Muscle layer of duodenum (tissue), 2 donors: ENCODE measurements around the gene ZBED6.
A peak's percentile ranks its signal among the peaks of the same experiment; 100 is the strongest.

Source experiments
- H3K27ac ChIP-seq: one replicate; pipeline ENCODE4 v1.7.0; 2013; ENCODE audit warnings: mild to moderate bottlenecking, low read length
- H3K27me3 ChIP-seq: one replicate; pipeline ENCODE4 v1.7.0; 2013; ENCODE audit warnings: low read depth, mild to moderate bottlenecking, control low read depth, low read length
- H3K36me3 ChIP-seq, 2 donors: one replicate each; pipeline ENCODE4 v1.7.0; 2013; ENCODE audit warnings: low read length in 2 of 2, control low read depth in 1 of 2, mild to moderate bottlenecking in 1 of 2; ENCODE audit not compliant: insufficient read depth in 2 of 2, control insufficient read depth in 1 of 2
- H3K4me1 ChIP-seq, 2 donors: one replicate each; pipeline ENCODE4 v1.7.0; 2013; ENCODE audit warnings: low read length in 2 of 2, mild to moderate bottlenecking in 2 of 2, control low read depth in 1 of 2, moderate library complexity in 1 of 2; ENCODE audit not compliant: insufficient read depth in 2 of 2, control insufficient read depth in 1 of 2
- H3K4me3 ChIP-seq, 2 donors: one replicate each; pipeline ENCODE4 v1.7.0; 2013; ENCODE audit warnings: low read length in 2 of 2, low read depth in 1 of 2, mild to moderate bottlenecking in 1 of 2
- H3K9me3 ChIP-seq, 2 donors: one replicate each; pipeline ENCODE4 v1.7.0; 2013; ENCODE audit warnings: low read length in 2 of 2, control low read depth in 1 of 2, mild to moderate bottlenecking in 1 of 2; ENCODE audit not compliant: control insufficient read depth in 1 of 2
- donor health status: healthy.

ZBED6 gene

DNA sequence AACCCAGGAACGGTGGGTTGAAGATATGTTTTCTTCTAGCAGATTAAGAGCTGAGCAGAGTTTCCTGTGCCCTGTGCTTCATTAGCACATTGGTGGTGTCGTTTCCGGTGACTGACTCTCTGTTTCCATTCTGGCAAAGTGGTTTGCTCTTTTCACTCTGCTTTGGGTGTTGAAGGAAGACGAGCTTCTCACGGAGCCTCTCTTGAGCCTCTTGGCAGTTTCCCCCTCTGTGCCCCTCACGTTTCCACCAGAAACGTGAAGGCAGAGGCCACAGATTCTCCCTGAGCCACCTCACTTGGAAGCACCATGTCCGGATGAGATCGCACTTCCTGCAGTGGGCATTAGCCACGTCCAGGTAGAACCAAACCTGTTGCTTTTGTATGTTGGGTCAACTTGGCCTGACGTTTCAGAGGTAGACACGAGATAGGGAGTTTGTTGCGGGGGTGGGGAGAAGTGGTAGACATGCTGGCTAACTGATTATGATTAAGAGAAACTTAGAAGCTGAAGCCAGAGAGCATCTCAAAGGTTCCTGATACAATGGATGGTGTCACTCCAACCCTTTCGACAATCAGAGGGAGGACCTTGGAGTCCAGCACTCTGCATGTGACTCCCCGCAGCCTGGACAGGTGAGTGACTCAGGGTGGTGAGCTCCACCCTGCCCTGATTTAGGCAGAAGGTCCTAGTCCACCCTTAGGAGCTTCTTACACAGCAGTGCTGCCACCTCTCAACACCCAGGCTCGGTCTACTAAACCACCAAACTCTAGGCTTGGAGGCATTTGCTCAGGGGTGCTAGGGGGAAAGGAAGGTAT is 30.2 kb upstream of the ZBED6 start, which contains the start of gene LAX1:
Gene LAX1 (plus strand): TSS at position 155 of the 809 bp plus-strand sequence. CDS start 383 bp downstream, at position 538.
- peak within 1 kb of the TSS; percentile 26 for H3K27ac ChIP-seq
- H3K4me1 ChIP-seq = peaks cover 0 to 3% of the 10 kb centered on the region in 2 donors
- H3K27me3 ChIP-seq = no peaks in the 10 kb centered on the region
- H3K4me3 ChIP-seq = no peak within 1 kb of the TSS
- no peaks in the 10 kb centered on the region for H3K9me3 ChIP-seq
- H3K36me3 ChIP-seq = no peaks in the 10 kb centered on the region

DNA sequence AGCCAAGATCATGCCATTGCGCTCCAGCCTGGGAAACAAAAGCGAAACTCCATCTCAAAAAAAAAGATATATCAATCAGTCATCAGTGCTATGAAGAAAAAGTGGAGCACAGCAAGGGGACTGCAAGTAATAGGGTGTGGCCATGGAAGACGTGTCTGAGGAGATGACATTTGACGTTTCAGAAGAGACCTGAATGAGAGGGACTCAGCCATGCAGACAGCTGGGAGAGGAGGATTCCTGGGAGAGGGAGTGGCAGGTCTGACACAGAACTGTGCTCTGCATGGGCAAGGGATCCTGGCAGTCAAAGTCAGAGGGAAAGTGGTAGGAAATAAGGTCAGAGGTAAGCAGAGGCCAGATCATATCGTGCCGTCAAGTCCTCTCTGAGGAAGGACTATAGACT is 27.2 kb upstream of the ZBED6 start:
- Histone ChIP-seq H3K36me3 (no peaks in the 10 kb centered on the region), H3K4me3 (no peak overlapping the region), H3K27me3 (no peaks in the 10 kb centered on the region), H3K9me3 (no peaks in the 10 kb centered on the region), H3K4me1 (peaks cover 0 to 3% of the 10 kb centered on the region in 2 donors), H3K27ac (peak overlapping the region; percentile 45)

DNA sequence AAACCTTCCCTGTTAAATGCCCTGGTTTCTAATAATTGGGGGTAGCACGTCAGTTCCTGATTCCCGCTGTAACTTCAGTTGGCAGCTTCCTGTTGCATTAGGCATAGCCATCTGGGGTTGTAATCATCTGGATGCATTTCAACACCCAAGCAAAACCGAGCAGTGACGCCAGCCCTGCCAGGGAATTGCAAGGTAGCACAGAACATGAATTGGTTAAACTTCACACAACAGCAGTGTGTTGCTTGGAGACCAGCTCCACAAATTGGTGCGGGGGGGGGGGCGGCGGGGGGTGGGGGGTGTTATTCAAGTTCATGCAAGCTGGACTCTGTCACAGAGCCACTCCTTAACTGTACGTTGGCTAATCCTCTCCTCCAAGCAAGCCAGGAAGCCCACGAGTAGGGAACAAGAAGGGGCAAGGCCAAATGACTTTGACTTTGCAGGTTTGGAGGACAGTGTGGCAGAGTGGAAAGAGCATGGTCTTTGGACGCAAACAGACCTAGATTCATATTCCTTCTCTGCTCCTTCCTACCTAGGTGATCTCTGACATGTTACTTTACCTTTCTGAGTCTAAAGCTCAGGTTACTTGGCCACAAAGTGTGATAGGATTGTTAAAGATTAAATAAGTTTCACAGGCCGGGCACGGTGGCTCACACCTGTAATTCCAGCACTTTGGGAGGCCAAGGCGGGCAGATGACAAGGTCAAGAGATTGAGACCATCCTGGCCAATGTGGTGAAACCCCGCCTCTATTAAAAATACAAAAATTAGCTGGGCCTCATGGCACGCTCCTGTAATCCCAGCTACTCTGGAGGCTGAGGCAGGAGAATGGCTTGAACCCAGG is 25.7 kb upstream of the ZBED6 start:
- H3K4me3 ChIP-seq = peak overlapping the region in 1 of 2 donors; percentile 24
- no peaks in the 10 kb centered on the region for H3K36me3 ChIP-seq
- H3K27ac ChIP-seq = peak overlapping the region; percentile 63
- H3K27me3 ChIP-seq = no peaks in the 10 kb centered on the region
- H3K4me1 ChIP-seq = peaks cover 0 to 3% of the 10 kb centered on the region in 2 donors
- no peaks in the 10 kb centered on the region for H3K9me3 ChIP-seq

DNA sequence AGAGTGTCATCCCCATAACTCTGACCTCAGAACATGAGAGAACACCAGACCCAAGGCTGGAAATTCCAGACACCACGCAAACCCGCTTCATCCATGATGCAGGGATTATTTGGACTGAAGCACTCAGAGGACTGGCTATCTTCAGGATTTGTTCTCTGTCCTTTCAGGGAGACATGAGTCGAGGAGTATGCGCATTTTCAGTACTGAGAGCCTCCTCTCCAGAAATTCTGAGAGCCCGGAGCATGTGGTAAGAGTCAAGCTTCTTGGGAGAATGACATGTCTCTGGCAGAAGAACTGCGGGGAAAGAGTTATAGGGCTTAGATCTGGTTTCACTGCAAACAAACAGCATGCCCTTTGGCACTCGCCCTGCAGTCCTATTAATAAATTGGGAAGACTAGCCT is 23.5 kb upstream of the ZBED6 start:
- H3K27ac ChIP-seq = peak overlapping the region; percentile 45
- H3K27me3 ChIP-seq = no peaks in the 10 kb centered on the region
- H3K4me3 ChIP-seq = no peak overlapping the region
- no peaks in the 10 kb centered on the region for H3K9me3 ChIP-seq
- H3K4me1 ChIP-seq = peaks cover 0 to 3% of the 10 kb centered on the region in 2 donors
- no peaks in the 10 kb centered on the region for H3K36me3 ChIP-seq

- no peak overlapping the region for H3K27ac ChIP-seq
- H3K36me3 ChIP-seq = no peaks in the 10 kb centered on the region
- H3K4me3 ChIP-seq = no peak overlapping the region
- H3K9me3 ChIP-seq = no peaks in the 10 kb centered on the region
- peaks cover 0 to 3% of the 10 kb centered on the region in 2 donors for H3K4me1 ChIP-seq
- H3K27me3 ChIP-seq = no peaks in the 10 kb centered on the region
Measured at GRCh38 chr1:203772836-203773235, 22.6 kb upstream of the ZBED6 start.

GRCh38 chr1:203776636-203777035 is 18.8 kb upstream of the ZBED6 start:
- Histone ChIP-seq H3K27me3 (no peaks in the 10 kb centered on the region), H3K36me3 (no peaks in the 10 kb centered on the region), H3K27ac (no peak overlapping the region), H3K9me3 (no peaks in the 10 kb centered on the region), H3K4me1 (no peaks in the 10 kb centered on the region), H3K4me3 (no peak overlapping the region)

- no peaks in the 10 kb centered on the region for H3K4me1 ChIP-seq
- no peak overlapping the region for H3K27ac ChIP-seq
- no peaks in the 10 kb centered on the region for H3K36me3 ChIP-seq
- no peak overlapping the region for H3K4me3 ChIP-seq
- no peaks in the 10 kb centered on the region for H3K9me3 ChIP-seq
- no peaks in the 10 kb centered on the region for H3K27me3 ChIP-seq
Measured at GRCh38 chr1:203777596-203777995, 17.8 kb upstream of the ZBED6 start.

DNA sequence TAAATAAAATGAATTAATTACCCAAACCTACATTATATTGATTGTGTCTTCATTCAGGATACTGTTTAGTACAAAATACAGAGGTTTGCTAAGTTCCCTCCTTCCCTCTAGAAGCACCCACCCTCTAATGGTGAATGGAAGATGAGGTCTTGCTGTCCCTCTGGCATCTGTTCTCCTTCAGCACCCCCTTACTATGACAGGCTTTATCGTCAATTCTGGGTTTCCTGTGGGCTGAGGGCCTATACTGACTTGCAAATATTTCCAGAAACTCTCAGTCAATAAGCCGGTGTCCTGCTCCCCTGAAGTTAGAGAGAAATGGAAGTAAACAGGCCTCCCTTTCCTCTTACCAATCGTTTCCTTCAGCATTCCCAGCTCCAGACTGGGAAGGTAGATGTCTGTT is 17.3 kb upstream of the ZBED6 start:
- no peaks in the 10 kb centered on the region for H3K9me3 ChIP-seq
- H3K27ac ChIP-seq = no peak overlapping the region
- no peak overlapping the region for H3K4me3 ChIP-seq
- no peaks in the 10 kb centered on the region for H3K27me3 ChIP-seq
- H3K36me3 ChIP-seq = no peaks in the 10 kb centered on the region
- H3K4me1 ChIP-seq = no peaks in the 10 kb centered on the region

DNA sequence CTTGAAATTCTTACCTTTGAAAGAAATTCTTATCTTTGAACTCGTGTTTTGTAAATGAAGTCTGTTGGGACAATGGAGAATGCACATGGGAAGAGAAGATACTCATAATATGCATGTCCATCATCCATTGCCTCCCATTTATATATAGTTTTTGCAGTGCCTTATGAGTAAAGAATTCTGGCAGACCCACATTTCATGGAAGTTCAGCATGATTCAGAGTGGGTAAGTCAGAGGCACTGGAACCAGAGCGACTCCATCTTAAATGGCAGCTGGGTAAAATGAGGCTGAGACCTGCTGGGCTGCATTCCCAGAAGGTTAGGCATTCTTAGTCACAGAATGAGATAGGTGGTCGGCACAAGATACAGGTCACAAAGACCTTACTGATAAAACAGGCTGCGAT is 16.6 kb upstream of the ZBED6 start:
- Histone ChIP-seq H3K27me3 (no peaks in the 10 kb centered on the region), H3K4me1 (no peaks in the 10 kb centered on the region), H3K27ac (no peak overlapping the region), H3K36me3 (no peaks in the 10 kb centered on the region), H3K9me3 (no peaks in the 10 kb centered on the region), H3K4me3 (no peak overlapping the region)

GRCh38 chr1:203781962-203782361 is 13.5 kb upstream of the ZBED6 start:
- Histone ChIP-seq H3K4me3 (no peak overlapping the region), H3K9me3 (no peaks in the 10 kb centered on the region), H3K36me3 (no peaks in the 10 kb centered on the region), H3K27me3 (no peaks in the 10 kb centered on the region), H3K4me1 (no peaks in the 10 kb centered on the region), H3K27ac (no peak overlapping the region)

- Histone ChIP-seq H3K36me3 (no peaks in the 10 kb centered on the region), H3K9me3 (no peaks in the 10 kb centered on the region), H3K27me3 (no peaks in the 10 kb centered on the region), H3K27ac (no peak overlapping the region), H3K4me3 (no peak overlapping the region), H3K4me1 (no peaks in the 10 kb centered on the region)
Measured at GRCh38 chr1:203789966-203790365, 5.5 kb upstream of the ZBED6 start.
